ENCODE results near the gene ACY1. TPM values are rescaled to one million over a fixed set of nuclear protein-coding genes. Genes with fewer than 3 reads are reported as not detected.

ACY1 gene
- total and polyA plus RNA-seq, 10 of the 15 experiments (the other 5 are each of a cell fraction or from before 2014, with no cell fraction given), result 18.5 to 42.2 (median 27.8) TPM

- no peak for TF ChIP-seq SUPT20H (IDR thresholded peaks at IDR 0.05; ENCODE audit: borderline replicate concordance, control insufficient read depth, low read depth, low read length)
- TF ChIP-seq MXI1 (IDR thresholded peaks at IDR 0.05; ENCODE audit: low read depth, low read length), result no peak
- peak in 1 of 2 experiments; percentile 19; a peak in 1 of 3 replicates for TF ChIP-seq EGR1 (IDR thresholded peaks at IDR 0.05; ENCODE audit: borderline replicate concordance in 1 of 2, low read depth in 2 of 2, low read length in 2 of 2)
- TF ChIP-seq IKZF1 (conservative IDR thresholded peaks at IDR 0.05), result peak; percentile 54; the same call in 1 of the 2 replicates
- peak; percentile 86 for TF ChIP-seq BMI1 (IDR thresholded peaks at IDR 0.05; ENCODE audit: borderline replicate concordance)
- TF ChIP-seq IKZF2 (IDR thresholded peaks at IDR 0.05), result peak in 1 of 2 experiments; percentile 29; a peak in 1 of 4 replicates
- ChIA-PET SMC1A (ENCODE audit: uncharacterized antibody, unreplicated experiment) (interaction anchor here (1.5 to 5.2 kb wide), 2 partner anchors 12 to 34 kb away, joined by 4 to 33 read pairs; partner anchors contain the start of genes PARP3 and RRP9), CTCF (interaction anchor here (0.9 to 5.3 kb wide), 4 partner anchors 13 to 33 kb away, joined by 3 to 79 read pairs (median 4); partner anchors contain the start of genes PARP3 and RRP9), POLR2A (interaction anchor here (0.7 kb wide), 1 partner anchor 33 kb away, joined by 3 read pairs; no protein-coding TSS in a partner anchor), RAD21 (ENCODE audit: unreplicated experiment) (interaction anchor here (0.9 kb wide), 1 partner anchor 81 kb away, joined by 3 read pairs; the partner anchor contains the start of gene DUSP7)
- Histone ChIP-seq H3K27ac (ENCODE audit: control insufficient read depth, insufficient read depth) (no peak overlapping the region), H3K4me1 (ENCODE audit: control insufficient read depth, insufficient read depth, low read length) (peaks cover 15% of the 10 kb centered on the region), H4K20me1 (ENCODE audit: control insufficient read depth, insufficient read depth) (no peaks in the 10 kb centered on the region), H3K4me2 (ENCODE audit: control insufficient read depth, insufficient read depth) (peak overlapping the region; percentile 76), H3K4me3 (peak overlapping the region; percentile 84; the same call in 1 of the 2 replicates), H3K9ac (ENCODE audit: control insufficient read depth, insufficient read depth, low read length) (no peak overlapping the region; the same call in 1 of the 2 replicates), H3K27me3 (replicated peaks in 1 of 2; ENCODE audit: control insufficient read depth in 2 of 2, insufficient read depth in 2 of 2, low read length in 1 of 2) (no peaks in the 10 kb centered on the region), H3K79me2 (ENCODE audit: control insufficient read depth, insufficient read depth, low read length) (peaks cover 5% of the 10 kb centered on the region; the same call in 1 of the 2 replicates), H3K9me3 (replicated peaks; ENCODE audit: control insufficient read depth, insufficient read depth, low read length) (no peaks in the 10 kb centered on the region), H2AFZ (ENCODE audit: control insufficient read depth, low read depth, low read length) (peak overlapping the region; percentile 85), H3K36me3 (ENCODE audit: control insufficient read depth in 2 of 2, insufficient read depth in 2 of 2, low read length in 1 of 2) (no peaks in the 10 kb centered on the region)
- WGBS (ENCODE audit: insufficient coverage, insufficient replicate concordance, low lambda C conversion rate, missing lambda C conversion rate), result 53% methylated on average over 46 of the region's 46 CpGs
- in situ Hi-C loops (cut with MboI) (no loop called here), intact Hi-C loops (cut with micrococcal nuclease; ENCODE audit: unreplicated experiment) (no loop called here)
- no peak for FAIRE-seq
- BruUV-seq (replicated peaks), result no TSS peak
- DNase-seq (ENCODE audit: low read depth, low spot score), result no peak
- ATAC-seq, result no peak
Measured at GRCh38 chr3:51975852-51976549, 7.3 kb upstream of the ACY1 start.

Data from GM12878 (cell line).